GM19035 (cell line): Measurements from ENCODE around the gene GPR21.

Experiments used
- ATAC-seq: cut with Tn5 transposase; IDR thresholded peaks from one replicate; pipeline ENCODE4 v1.9.1; 2021; ENCODE audit not compliant: unreplicated experiment

GPR21 gene

GRCh38 chr9:123033352-123033751 lies at the start of gene GPR21:
GPR21 (plus strand) TSS chr9:123033667; CDS start chr9:123034567, 900 bp downstream.
- ATAC-seq = no peak

- ATAC-seq = no peak
Observed at GRCh38 chr9:122986010-122986409, 47.5 kb upstream of the GPR21 start.

- ATAC-seq = no peak
Observed at GRCh38 chr9:122988141-122988540, 45.3 kb upstream of the GPR21 start.

GRCh38 chr9:122988920-122989621 lies 44.4 kb upstream of the GPR21 start:
- peak; percentile 81 for ATAC-seq

- ATAC-seq = no peak
Observed at GRCh38 chr9:122991370-122991830, 42.1 kb upstream of the GPR21 start.

GRCh38 chr9:122996586-122996985 lies 36.9 kb upstream of the GPR21 start:
- ATAC-seq = no peak

- no peak for ATAC-seq
Observed at GRCh38 chr9:122998448-122998847, 35.0 kb upstream of the GPR21 start.

- ATAC-seq = no peak
Observed at GRCh38 chr9:123000371-123001068, 32.9 kb upstream of the GPR21 start.

- ATAC-seq = no peak
Observed at GRCh38 chr9:123002754-123003153, 30.7 kb upstream of the GPR21 start.

- ATAC-seq = no peak
Observed at GRCh38 chr9:123003466-123003865, 30.0 kb upstream of the GPR21 start.

- ATAC-seq = no peak
Observed at GRCh38 chr9:123005964-123006363, 27.5 kb upstream of the GPR21 start.

- no peak for ATAC-seq
Observed at GRCh38 chr9:123007269-123007668, 26.2 kb upstream of the GPR21 start.

GRCh38 chr9:123008909-123009308 lies 24.6 kb upstream of the GPR21 start:
- ATAC-seq = no peak

GRCh38 chr9:123011380-123011779 lies 22.1 kb upstream of the GPR21 start:
- ATAC-seq = no peak

GRCh38 chr9:123011878-123012528 lies 21.5 kb upstream of the GPR21 start:
- no peak for ATAC-seq

- no peak for ATAC-seq
Observed at GRCh38 chr9:123016631-123017030, 16.8 kb upstream of the GPR21 start.

- no peak for ATAC-seq
Observed at GRCh38 chr9:123020796-123021195, 12.7 kb upstream of the GPR21 start.

GRCh38 chr9:123026425-123026824 lies 7.0 kb upstream of the GPR21 start:
- no peak for ATAC-seq

GRCh38 chr9:123027517-123027916 lies 6.0 kb upstream of the GPR21 start:
- no peak for ATAC-seq

GRCh38 chr9:123028136-123028535 lies 5.3 kb upstream of the GPR21 start:
- no peak for ATAC-seq

GRCh38 chr9:123028973-123029372 lies 4.5 kb upstream of the GPR21 start:
- ATAC-seq = no peak

GRCh38 chr9:123031963-123032362 lies 1.5 kb upstream of the GPR21 start:
- no peak for ATAC-seq
